Fibroblast of lung (primary cell): ENCODE measurements around the gene DCUN1D1. TPM values are rescaled to one million over a fixed set of nuclear protein-coding genes. Genes with fewer than 3 reads are reported as not detected.

Experiments used
- DNase-seq, 2 donors: peaks; one replicate each; pipeline versions ENCODE4 v3.0.0 to v3.0.0-alpha.2; 2010; ENCODE audit warnings: low read depth in 2 of 2
- H2AFZ ChIP-seq: 2 replicates; pipeline ENCODE4 v1.5.1; 2012; ENCODE audit warnings: low read length, control low read depth, inconsistent platforms
- H3K27ac ChIP-seq: 2 replicates; pipeline ENCODE4 v1.5.1; 2011; ENCODE audit warnings: low read length, control low read depth; ENCODE audit not compliant: insufficient read depth
- H3K27me3 ChIP-seq: 2 replicates; pipeline ENCODE4 v1.5.1; 2011; ENCODE audit warnings: mild to moderate bottlenecking, low read length; ENCODE audit not compliant: control insufficient read depth, insufficient read depth
- H3K36me3 ChIP-seq: 2 replicates; pipeline ENCODE4 v1.5.1; 2011; ENCODE audit warnings: low read length; ENCODE audit not compliant: control insufficient read depth, insufficient read depth
- H3K4me1 ChIP-seq: 2 replicates; pipeline ENCODE4 v1.5.1; 2011; ENCODE audit warnings: low read length; ENCODE audit not compliant: control insufficient read depth, insufficient read depth; ENCODE audit errors: extremely low read depth
- H3K4me2 ChIP-seq: 2 replicates; pipeline ENCODE4 v1.5.1; 2011; ENCODE audit warnings: low read length, control low read depth; ENCODE audit not compliant: insufficient read depth; ENCODE audit errors: extremely low read depth
- H3K4me3 ChIP-seq, 4 experiments: fragments of 200-600 bp in 1 of 4; sonication (generic) in 1 of 4; replicated peaks in 1 of 4; 2 replicates each; pipeline ENCODE4 v1.5.1; 2011 to 2016; ENCODE audit warnings: low read length in 4 of 4, low read depth in 3 of 4, mild to moderate bottlenecking in 3 of 4, control low read depth in 2 of 4, inconsistent platforms in 1 of 4, mixed read lengths in 1 of 4; ENCODE audit not compliant: insufficient read depth in 1 of 4; ENCODE audit errors: control extremely low read depth in 1 of 4
- H3K79me2 ChIP-seq: 2 replicates; pipeline ENCODE4 v1.5.1; 2012; ENCODE audit warnings: mild to moderate bottlenecking, low read length, inconsistent platforms; ENCODE audit not compliant: control insufficient read depth, insufficient read depth
- H3K9ac ChIP-seq: 2 replicates; pipeline ENCODE4 v1.5.1; 2011; ENCODE audit warnings: mild to moderate bottlenecking, low read length, control low read depth; ENCODE audit not compliant: insufficient read depth
- H3K9me3 ChIP-seq: 2 replicates; pipeline ENCODE4 v1.5.1; 2012; ENCODE audit warnings: low read depth, low read length; ENCODE audit not compliant: control insufficient read depth, insufficient read depth
- H4K20me1 ChIP-seq: 2 replicates; pipeline ENCODE4 v1.5.1; 2011; ENCODE audit warnings: low read length; ENCODE audit not compliant: control insufficient read depth, insufficient read depth; ENCODE audit errors: extremely low read depth
- CTCF ChIP-seq, 2 donors: IDR thresholded peaks in 1 of 2; conservative IDR thresholded peaks in 1 of 2; 1 replicate in 1 of 2; 2 replicates in 1 of 2; pipeline ENCODE4 v1.5.1; 2011 to 2012; ENCODE audit warnings: low read length in 2 of 2, control low read depth in 1 of 2, inconsistent platforms in 1 of 2, low read depth in 1 of 2, mild to moderate bottlenecking in 1 of 2
- EZH2 ChIP-seq: IDR thresholded peaks from 2 replicates; pipeline ENCODE4 v1.5.1; 2012; ENCODE audit warnings: low read length, control low read depth, mild to moderate bottlenecking; ENCODE audit errors: missing control alignments
- polyA plus RNA-seq, 2 donors: library from polyadenylated mRNA; depleted of rRNA in 1 of 2; stranded (reverse) in 1 of 2; unstranded in 1 of 2; fragments of >200 nt; gene quantifications; 2 replicates each; pipeline ENCODE4 v1.2.1, GENCODE V29; 2011 to 2012; ENCODE audit warnings: missing spikeins in 1 of 2
- total RNA-seq: library from RNA; depleted of rRNA; stranded (reverse); fragments of >200 nt; gene quantifications from 2 replicates; pipeline ENCODE4 v1.2.1, GENCODE V29; 2014

DCUN1D1 gene
- total and polyA plus RNA-seq, 2 donors (not counting 1 experiment from before 2014, with no cell fraction given), result 26.6 to 31.0 TPM

- Histone ChIP-seq H3K4me1 (no peaks in the 10 kb centered on the region), H3K9me3 (no peaks in the 10 kb centered on the region), H3K9ac (no peak overlapping the region), H3K27ac (no peak overlapping the region), H3K79me2 (no peaks in the 10 kb centered on the region), H3K27me3 (no peaks in the 10 kb centered on the region), H4K20me1 (no peaks in the 10 kb centered on the region), H3K4me3 (no peak overlapping the region), H3K4me2 (no peak overlapping the region), H2AFZ (no peak overlapping the region), H3K36me3 (no peaks in the 10 kb centered on the region)
- TF ChIP-seq EZH2, result no peak
- no peak for TF ChIP-seq CTCF (conservative IDR thresholded peaks at IDR 0.05 in 1 of 2, IDR thresholded peaks at IDR 0.05 in 1 of 2; ENCODE audit: low read depth in 1 of 2, low read length in 2 of 2)
- DNase-seq, result no peak
Observed at GRCh38 chr3:182949688-182950087, 30.6 kb downstream of the DCUN1D1 start.

GRCh38 chr3:182948305-182948704 is 32.0 kb downstream of the DCUN1D1 start:
- no peaks in the 10 kb centered on the region for H3K27me3 ChIP-seq
- H4K20me1 ChIP-seq, result no peaks in the 10 kb centered on the region

GRCh38 chr3:182947888-182948287 is 32.5 kb downstream of the DCUN1D1 start:
- no peak overlapping the region for H3K4me2 ChIP-seq

More at GRCh38 chr3:182948305-182948704, 32.0 kb downstream of the DCUN1D1 start:
- Histone ChIP-seq H3K79me2 (no peaks in the 10 kb centered on the region), H3K4me1 (no peaks in the 10 kb centered on the region), H3K9me3 (no peaks in the 10 kb centered on the region), H3K4me3 (no peak overlapping the region), H3K4me2 (no peak overlapping the region), H3K36me3 (no peaks in the 10 kb centered on the region), H2AFZ (no peak overlapping the region), H3K27ac (no peak overlapping the region), H3K9ac (no peak overlapping the region)
- TF ChIP-seq CTCF (conservative IDR thresholded peaks at IDR 0.05 in 1 of 2, IDR thresholded peaks at IDR 0.05 in 1 of 2; ENCODE audit: low read depth in 1 of 2, low read length in 2 of 2), result no peak
- no peak for DNase-seq

More at GRCh38 chr3:182947888-182948287, 32.5 kb downstream of the DCUN1D1 start:
- Histone ChIP-seq H3K4me1 (no peaks in the 10 kb centered on the region), H3K9me3 (no peaks in the 10 kb centered on the region), H2AFZ (no peak overlapping the region), H3K4me3 (no peak overlapping the region), H3K79me2 (no peaks in the 10 kb centered on the region), H3K27me3 (no peaks in the 10 kb centered on the region), H3K9ac (no peak overlapping the region), H3K36me3 (no peaks in the 10 kb centered on the region), H3K27ac (no peak overlapping the region), H4K20me1 (no peaks in the 10 kb centered on the region)
- TF ChIP-seq EZH2, result no peak
- DNase-seq, result no peak
